Stimulated activated CD4-positive, alpha-beta T cell treated with anti-CD3 and anti-CD28 coated beads, Interleukin-4, amount 100 ng/mL, for 48 hours (primary cell): ENCODE results near the gene HDAC4.

Experiments
- DNase-seq, 2 donors: peaks; one replicate each; pipeline ENCODE4 v3.0.0-alpha.2; 2020; ENCODE audit warnings: low read depth in 2 of 2

Gene HDAC4

GRCh38 chr2:239429473-239430350 is 28.9 kb upstream of the HDAC4 start:
- DNase-seq: no peak

GRCh38 chr2:239425631-239426030 is 24.8 kb upstream of the HDAC4 start:
- DNase-seq: no peak

- no peak for DNase-seq
Observed at GRCh38 chr2:239424337-239425045, 23.7 kb upstream of the HDAC4 start.

- no peak for DNase-seq
Observed at GRCh38 chr2:239423551-239423950, 22.7 kb upstream of the HDAC4 start.

GRCh38 chr2:239421851-239422250 is 21.0 kb upstream of the HDAC4 start:
- DNase-seq: no peak

- DNase-seq: no peak
Observed at GRCh38 chr2:239420082-239420481, 19.3 kb upstream of the HDAC4 start.

GRCh38 chr2:239418918-239419317 is 18.1 kb upstream of the HDAC4 start:
- DNase-seq: no peak

- DNase-seq: no peak
Observed at GRCh38 chr2:239412905-239413603, 12.2 kb upstream of the HDAC4 start.

GRCh38 chr2:239411549-239412319 is 10.9 kb upstream of the HDAC4 start:
- no peak for DNase-seq

GRCh38 chr2:239411117-239411516 is 10.3 kb upstream of the HDAC4 start:
- DNase-seq: no peak

GRCh38 chr2:239409976-239410375 is 9.2 kb upstream of the HDAC4 start:
- DNase-seq: no peak

- no peak for DNase-seq
Observed at GRCh38 chr2:239407112-239407511, 6.3 kb upstream of the HDAC4 start.

- DNase-seq: no peak
Observed at GRCh38 chr2:239406316-239406995, 5.6 kb upstream of the HDAC4 start.

GRCh38 chr2:239405071-239405470 is 4.3 kb upstream of the HDAC4 start:
- DNase-seq: no peak

- no peak for DNase-seq
Observed at GRCh38 chr2:239402666-239403065, 1.8 kb upstream of the HDAC4 start.

GRCh38 chr2:239401881-239402233 is 1.0 kb upstream of the HDAC4 start:
- no peak for DNase-seq

- DNase-seq: peak; percentile 97 to 98
Observed at GRCh38 chr2:239401067-239401880, 454 bp upstream of the HDAC4 start.

GRCh38 chr2:239399921-239400595 is 762 bp downstream of the HDAC4 start:
- DNase-seq: peak in 1 of 2 donors; percentile 16

- peak in 1 of 2 donors; percentile 18 for DNase-seq
Observed at GRCh38 chr2:239399433-239399920, 1.3 kb downstream of the HDAC4 start.

GRCh38 chr2:239398521-239398921 is 2.3 kb downstream of the HDAC4 start:
- DNase-seq: no peak
